T-helper 1 cell treated with Interleukin-12 subunit alpha and Interleukin-12 subunit beta and Interleukin-4 antibody, amounts not matched to agents 30 μg/mL and 1 μg/mL, for 36 hours (primary cell): Measurements from ENCODE around the gene SLC35F5.
"Not testable (repeated sequence)": the region's sequence is repeated elsewhere in the genome, so short reads cannot be mapped to it uniquely, and the experiment has no call there.

Source experiments
- H3K27ac Mint-ChIP-seq: one replicate; pipeline ENCODE4 v1.8.0; 2021; ENCODE audit warnings: mild to moderate bottlenecking, mixed read lengths
- H3K27me3 Mint-ChIP-seq: one replicate; pipeline ENCODE4 v1.8.0; 2021; ENCODE audit warnings: low read depth, mixed read lengths
- H3K36me3 Mint-ChIP-seq: one replicate; pipeline ENCODE4 v1.8.0; 2021; ENCODE audit warnings: low read depth, mixed read lengths
- H3K4me1 Mint-ChIP-seq: one replicate; pipeline ENCODE4 v1.8.0; 2021; ENCODE audit warnings: low read depth, mixed read lengths
- H3K4me3 Mint-ChIP-seq: one replicate; pipeline ENCODE4 v1.8.0; 2021; ENCODE audit warnings: mild to moderate bottlenecking, moderate library complexity, mixed read lengths
- H3K9me3 Mint-ChIP-seq: one replicate; pipeline ENCODE4 v1.8.0; 2021; ENCODE audit warnings: mixed read lengths

Gene SLC35F5

DNA sequence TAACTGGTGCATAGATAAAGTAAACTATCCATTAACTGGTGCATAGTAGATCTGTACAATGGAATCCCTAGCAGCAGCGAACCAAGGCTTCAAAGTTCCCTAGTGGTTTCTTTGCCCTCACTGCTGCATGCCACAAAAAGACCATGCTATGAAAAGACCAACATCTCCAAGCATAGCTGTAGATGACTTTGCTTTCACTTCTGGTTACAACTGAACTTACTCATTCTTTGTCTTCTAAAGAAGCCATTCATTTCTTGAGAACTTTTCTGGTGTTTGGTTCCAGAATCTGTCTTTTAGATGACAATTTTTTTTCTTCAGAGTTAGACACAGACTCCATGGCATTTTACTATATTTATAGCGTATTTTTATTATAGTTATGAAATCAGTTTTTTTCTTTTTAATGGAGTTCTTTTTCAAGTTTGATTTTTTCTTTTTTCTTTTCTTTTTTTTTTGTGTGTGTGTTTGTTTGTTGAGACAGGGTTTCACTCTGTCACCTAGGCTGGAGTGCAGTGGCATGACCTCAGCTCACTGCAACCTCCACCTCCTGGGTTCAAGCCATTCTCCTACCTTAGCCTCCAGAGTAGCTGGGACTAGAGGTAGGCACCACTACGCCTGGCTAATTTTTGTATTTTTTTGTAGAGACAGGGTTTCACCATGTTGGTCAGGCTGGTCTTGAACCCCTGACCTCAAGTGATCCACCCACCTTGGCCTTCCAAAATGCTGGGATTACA lies 63.6 kb downstream of the SLC35F5 start:
- H3K4me1 Mint-ChIP-seq = peaks cover 29% of the 10 kb centered on the region
- peak overlapping the region; percentile 89 for H3K27ac Mint-ChIP-seq
- H3K36me3 Mint-ChIP-seq = no peaks in the 10 kb centered on the region
- H3K4me3 Mint-ChIP-seq = peak overlapping the region; percentile 77
- peaks cover 4% of the 10 kb centered on the region for H3K27me3 Mint-ChIP-seq
- no peaks in the 10 kb centered on the region for H3K9me3 Mint-ChIP-seq

DNA sequence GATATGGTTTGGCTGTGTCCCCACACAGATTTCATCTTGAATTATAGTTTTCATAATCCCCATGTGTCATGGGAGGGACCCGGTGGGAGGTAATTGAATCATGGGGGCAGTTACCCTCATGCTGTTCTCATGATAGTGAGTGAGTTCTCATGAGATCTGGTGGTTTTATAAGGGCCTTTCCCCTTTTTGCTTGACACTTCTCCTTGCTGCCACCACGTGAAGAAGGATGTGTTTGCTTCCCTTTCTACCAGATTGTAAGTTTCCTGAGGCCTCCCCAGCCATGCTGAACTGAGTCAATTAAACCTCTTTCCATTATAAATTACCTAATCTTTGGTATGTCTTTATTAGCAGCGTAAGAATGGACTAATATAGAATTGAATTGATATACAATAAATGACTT lies 65.6 kb downstream of the SLC35F5 start:
- H3K4me1 Mint-ChIP-seq = peaks cover 29% of the 10 kb centered on the region
- H3K27me3 Mint-ChIP-seq, H3K4me3 Mint-ChIP-seq, H3K27ac Mint-ChIP-seq, H3K36me3 Mint-ChIP-seq, H3K9me3 Mint-ChIP-seq: not testable (repeated sequence)

DNA sequence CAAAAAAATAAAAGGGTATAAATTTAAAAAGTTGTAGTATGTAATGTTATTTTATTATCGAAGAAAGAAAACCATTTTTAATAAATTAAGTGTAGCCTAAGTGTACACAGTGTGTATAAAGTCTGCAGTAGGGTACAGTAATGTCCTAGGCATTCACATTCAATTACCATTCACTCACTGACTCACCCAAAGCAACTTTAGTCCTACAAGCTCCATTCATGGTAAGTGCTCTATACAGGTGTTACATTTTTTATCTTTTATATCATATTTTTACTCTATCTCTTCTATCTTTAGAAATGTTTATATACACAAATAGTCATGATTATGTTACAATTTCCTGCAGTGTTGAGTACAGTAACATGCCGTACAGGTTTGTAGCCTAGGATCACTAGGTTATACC lies 69.9 kb downstream of the SLC35F5 start:
- Mint-ChIP-seq H3K27ac (no peak overlapping the region), H3K27me3 (peaks cover 16% of the 10 kb centered on the region), H3K4me3 (no peak overlapping the region), H3K9me3 (peaks cover 4% of the 10 kb centered on the region), H3K4me1 (peaks cover 6% of the 10 kb centered on the region), H3K36me3 (no peaks in the 10 kb centered on the region)

DNA sequence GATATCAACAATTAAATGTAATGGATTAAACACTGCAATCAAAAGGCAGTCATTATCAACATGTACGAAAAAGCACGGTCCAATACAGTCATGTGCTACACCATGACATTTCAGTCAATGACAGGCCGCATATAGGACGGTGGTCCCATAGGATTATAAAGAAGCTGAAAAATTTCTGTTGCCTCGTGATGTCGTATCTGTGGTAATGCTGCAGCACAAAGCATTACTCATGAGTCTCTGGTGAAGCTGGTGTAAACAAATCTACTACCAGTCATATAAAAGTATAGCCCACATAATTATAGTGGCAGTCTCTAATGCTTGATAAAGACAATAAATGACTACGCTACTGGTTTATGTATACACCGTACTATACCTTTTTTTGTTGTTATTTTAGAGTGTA lies 71.0 kb downstream of the SLC35F5 start:
- H3K36me3 Mint-ChIP-seq = no peaks in the 10 kb centered on the region
- peaks cover 17% of the 10 kb centered on the region for H3K27me3 Mint-ChIP-seq
- H3K4me1 Mint-ChIP-seq = peaks cover under 1% of the 10 kb centered on the region
- no peak overlapping the region for H3K27ac Mint-ChIP-seq
- no peak overlapping the region for H3K4me3 Mint-ChIP-seq
- H3K9me3 Mint-ChIP-seq = peaks cover 4% of the 10 kb centered on the region

DNA sequence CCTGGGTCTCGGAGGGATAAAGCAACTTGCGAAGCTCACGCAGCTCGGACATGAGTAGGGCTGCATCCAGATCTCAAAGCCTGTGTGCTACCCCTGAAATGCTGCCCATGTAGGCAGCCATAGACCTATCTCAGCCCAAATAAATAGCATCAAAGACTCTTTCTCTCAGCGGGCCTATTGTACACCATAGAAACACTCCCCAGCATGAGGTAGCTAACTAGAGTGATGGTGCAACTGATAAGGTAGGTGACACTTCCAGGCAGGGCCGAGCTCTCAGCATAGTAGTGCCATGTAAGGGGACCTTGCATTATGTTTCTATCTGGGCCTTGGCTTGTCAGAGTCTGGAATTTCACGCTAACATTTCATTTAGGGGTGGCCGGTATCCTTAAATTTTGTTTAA lies 77.0 kb downstream of the SLC35F5 start:
- Mint-ChIP-seq H3K36me3 (no peaks in the 10 kb centered on the region), H3K27ac (no peak overlapping the region), H3K4me3 (no peak overlapping the region), H3K4me1 (no peaks in the 10 kb centered on the region), H3K9me3 (peaks cover 4% of the 10 kb centered on the region), H3K27me3 (peaks cover 20% of the 10 kb centered on the region)

DNA sequence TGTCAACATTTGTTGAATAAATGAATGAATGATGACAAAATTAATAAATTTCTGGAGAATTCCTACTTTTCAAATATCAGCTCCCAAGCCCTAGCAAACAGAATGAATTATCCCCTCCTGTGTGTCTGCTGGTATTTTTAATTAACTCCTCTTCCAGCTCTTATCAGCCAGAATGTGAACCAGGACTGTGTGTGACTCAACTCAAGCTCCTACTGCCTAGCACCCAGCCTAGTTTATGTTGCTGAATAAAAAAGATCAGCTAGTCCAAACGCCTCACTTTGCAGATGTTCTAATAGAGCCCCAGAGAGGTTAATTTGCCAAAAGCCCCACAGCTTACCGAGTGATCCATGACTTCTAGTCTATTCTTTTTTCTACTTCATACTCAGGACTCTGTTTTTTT lies 79.1 kb downstream of the SLC35F5 start:
- no peak overlapping the region for H3K27ac Mint-ChIP-seq
- H3K27me3 Mint-ChIP-seq = peaks cover 14% of the 10 kb centered on the region
- H3K9me3 Mint-ChIP-seq = no peaks in the 10 kb centered on the region
- H3K4me1 Mint-ChIP-seq = no peaks in the 10 kb centered on the region
- H3K4me3 Mint-ChIP-seq = no peak overlapping the region
- no peaks in the 10 kb centered on the region for H3K36me3 Mint-ChIP-seq

DNA sequence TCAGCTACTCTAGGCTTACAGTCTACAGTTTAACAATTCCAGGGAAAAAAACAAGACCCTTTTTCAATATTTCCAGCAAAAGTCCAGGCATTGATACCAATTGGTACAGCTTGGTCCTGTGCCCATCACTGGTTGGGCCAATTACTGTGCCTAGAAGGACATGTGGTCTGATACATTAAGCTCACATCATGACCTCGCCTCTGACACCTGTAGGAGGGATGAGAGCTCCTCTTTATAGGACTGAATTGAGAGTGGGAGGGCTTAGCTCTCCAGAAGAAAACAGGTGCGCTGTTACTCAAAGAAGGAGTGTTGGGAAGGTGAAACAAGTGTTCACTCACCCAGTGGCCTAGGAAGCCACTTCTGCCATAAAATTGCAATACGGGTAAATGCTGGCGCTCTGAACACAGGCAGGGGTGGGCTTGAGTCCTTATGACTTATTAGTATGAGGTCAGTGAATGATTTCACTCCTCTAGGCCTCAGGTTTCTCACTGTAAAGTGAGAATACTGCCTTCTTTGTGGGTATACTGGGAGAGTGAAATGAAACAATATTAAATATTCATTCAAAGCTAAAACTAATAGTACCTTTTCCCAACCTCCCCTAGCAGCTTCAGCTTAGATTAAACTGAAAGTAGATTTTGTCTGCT lies 79.7 kb downstream of the SLC35F5 start:
- Mint-ChIP-seq H3K4me3 (no peak overlapping the region), H3K4me1 (no peaks in the 10 kb centered on the region), H3K9me3 (no peaks in the 10 kb centered on the region), H3K36me3 (no peaks in the 10 kb centered on the region), H3K27me3 (peaks cover 8% of the 10 kb centered on the region), H3K27ac (no peak overlapping the region)

DNA sequence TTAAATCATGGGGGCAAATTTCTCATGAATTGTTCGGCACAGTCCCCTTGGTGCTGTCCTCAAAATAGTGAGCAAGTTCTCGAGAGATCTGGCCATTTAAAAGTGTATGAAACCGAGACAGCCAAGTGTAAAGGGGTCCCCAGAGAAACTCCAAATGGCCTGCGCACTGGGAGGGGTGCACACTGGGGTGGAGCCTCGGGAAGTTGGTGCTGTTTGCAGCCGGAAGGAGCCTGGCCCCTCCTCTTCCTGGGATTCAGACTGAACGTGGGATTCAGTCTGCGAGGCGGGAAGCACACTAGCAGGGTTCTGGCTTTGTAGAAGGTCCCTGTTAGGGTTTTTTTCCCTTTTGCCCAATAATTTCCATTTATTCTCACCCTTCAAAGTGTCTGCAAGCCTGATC lies 80.6 kb downstream of the SLC35F5 start:
- Mint-ChIP-seq H3K4me1 (no peaks in the 10 kb centered on the region), H3K4me3 (no peak overlapping the region), H3K27ac (no peak overlapping the region), H3K27me3 (peaks cover 3% of the 10 kb centered on the region), H3K36me3 (no peaks in the 10 kb centered on the region), H3K9me3 (no peaks in the 10 kb centered on the region)

DNA sequence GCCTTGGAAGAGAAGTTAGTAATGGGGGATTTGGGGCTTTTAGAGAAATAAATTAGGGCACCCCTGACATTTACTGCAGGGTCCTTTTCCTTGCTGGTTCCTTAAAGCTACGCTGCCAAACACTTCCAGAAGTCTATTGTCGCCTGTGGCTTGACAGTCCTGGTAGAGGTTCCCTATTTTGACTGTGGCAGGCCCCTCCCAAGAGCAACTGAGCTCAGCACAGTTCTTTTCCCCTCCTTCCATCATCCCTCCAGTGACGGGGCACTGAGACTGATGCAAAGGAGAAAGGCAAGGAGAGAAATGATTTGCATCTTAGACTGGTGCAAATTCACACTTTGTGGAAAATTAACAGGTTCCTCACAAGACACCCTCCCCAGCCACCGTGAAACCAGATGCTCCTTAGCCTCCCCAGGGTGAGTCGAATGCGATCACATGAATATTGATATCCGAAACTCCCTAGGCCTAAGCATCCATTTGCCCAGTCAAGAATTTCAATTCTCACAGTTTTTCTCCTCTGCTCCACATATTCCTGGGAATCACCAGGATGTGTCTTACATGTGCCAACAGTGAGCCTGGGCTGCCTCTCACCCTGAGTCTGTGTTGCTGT lies 84.0 kb downstream of the SLC35F5 start:
- H3K27ac Mint-ChIP-seq = no peak overlapping the region
- H3K36me3 Mint-ChIP-seq = no peaks in the 10 kb centered on the region
- no peak overlapping the region for H3K4me3 Mint-ChIP-seq
- H3K9me3 Mint-ChIP-seq = no peaks in the 10 kb centered on the region
- H3K27me3 Mint-ChIP-seq = peaks cover 3% of the 10 kb centered on the region
- H3K4me1 Mint-ChIP-seq = no peaks in the 10 kb centered on the region

DNA sequence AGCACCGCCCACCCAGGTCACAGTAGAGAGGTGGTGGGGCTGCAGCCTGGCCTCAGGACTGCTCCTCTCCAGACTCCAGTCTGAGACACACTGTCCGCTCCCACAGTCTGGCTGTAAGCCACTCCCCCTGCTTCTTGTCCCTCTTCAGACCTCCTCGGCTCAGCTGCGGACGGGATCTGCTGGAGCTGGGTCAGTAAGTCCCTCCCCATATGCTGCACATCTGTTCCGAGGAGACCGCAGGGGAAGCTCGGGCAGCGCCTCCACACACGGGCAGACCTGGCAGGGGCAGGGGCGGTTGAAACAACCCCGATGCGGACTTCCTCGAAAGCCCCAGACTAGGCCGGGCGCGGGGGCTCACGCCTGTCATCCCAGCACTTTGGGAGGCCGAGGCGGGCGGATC lies 87.4 kb downstream of the SLC35F5 start:
- H3K36me3 Mint-ChIP-seq, H3K4me3 Mint-ChIP-seq, H3K27me3 Mint-ChIP-seq, H3K4me1 Mint-ChIP-seq, H3K9me3 Mint-ChIP-seq, H3K27ac Mint-ChIP-seq: not testable (repeated sequence)

DNA sequence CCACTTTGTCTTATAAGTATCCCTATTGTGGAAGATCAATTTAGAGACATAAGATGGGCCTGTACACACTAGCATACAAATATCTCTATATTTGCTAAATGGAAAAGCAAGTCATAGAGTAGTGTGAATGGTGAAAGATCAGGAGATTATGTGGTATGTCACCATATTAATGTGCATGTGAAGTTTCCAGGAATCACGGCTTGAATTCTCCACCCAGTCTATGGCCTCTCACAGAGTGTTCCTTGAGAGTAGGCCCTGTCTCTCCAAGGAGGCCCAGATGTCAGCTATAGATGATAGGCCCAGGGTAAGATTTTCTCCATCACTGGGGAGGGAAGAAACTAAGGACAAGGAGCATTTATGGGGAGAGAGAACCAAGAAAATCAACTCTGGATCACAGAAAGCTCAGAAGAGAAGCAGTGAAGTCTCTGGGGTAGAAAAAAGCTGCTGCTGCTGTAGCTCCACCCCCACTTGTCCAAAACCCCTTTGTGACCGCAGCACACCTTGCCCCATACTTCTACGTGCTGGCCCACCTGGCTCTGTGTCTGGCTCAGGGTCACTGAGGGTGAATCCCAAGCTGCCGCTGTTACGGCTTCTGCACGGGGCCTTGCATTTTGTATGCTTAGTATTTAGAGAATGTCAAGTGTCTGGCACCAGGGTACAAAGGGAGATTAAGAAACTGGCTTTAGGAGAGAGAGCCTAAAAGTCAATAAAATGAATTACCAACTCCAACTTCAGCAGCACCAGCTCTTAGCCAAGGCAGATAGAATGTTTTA lies 91.5 kb downstream of the SLC35F5 start:
- not testable (repeated sequence) for H3K27me3 Mint-ChIP-seq, H3K9me3 Mint-ChIP-seq, H3K4me1 Mint-ChIP-seq, H3K4me3 Mint-ChIP-seq, H3K27ac Mint-ChIP-seq, H3K36me3 Mint-ChIP-seq

DNA sequence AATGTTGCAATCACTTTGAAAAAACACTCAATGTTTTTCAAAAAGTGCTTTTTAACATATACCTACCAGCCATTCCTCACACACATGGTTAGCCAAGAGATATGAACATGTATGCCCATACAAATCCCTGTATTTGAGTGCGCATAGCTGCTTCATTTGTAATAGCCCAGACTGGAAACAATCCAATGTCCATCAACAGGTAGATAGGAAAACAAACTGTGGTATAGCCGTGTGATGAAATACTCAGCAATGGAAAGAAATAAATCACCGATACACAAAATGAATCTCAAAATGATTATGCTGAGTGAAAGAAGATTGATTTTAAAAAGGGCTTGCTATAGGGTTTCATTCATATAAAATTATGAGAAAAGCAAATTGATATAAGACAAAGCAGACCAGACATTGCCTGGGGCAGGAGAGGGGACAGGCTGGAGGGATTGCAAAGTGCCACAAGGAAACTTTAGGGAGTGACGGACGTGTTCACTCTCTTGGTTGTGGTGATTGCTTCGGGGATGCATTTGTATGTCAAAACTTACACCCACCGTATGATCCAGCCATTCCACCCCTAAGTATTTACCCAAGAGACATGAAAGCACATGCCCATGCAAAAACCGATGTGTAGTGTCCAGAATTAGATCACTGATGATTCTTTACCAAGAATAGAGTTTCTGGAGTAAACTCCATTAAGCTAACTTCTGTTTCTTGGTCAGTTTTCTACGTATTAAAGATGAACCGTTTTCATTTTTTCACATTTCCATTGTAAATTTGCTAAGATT lies 93.0 kb downstream of the SLC35F5 start:
- not testable (repeated sequence) for H3K36me3 Mint-ChIP-seq, H3K4me1 Mint-ChIP-seq, H3K4me3 Mint-ChIP-seq, H3K9me3 Mint-ChIP-seq, H3K27ac Mint-ChIP-seq
- H3K27me3 Mint-ChIP-seq = peaks cover 12% of the 10 kb centered on the region
